ENCODE measurements around the gene RSPH4A.

DNA sequence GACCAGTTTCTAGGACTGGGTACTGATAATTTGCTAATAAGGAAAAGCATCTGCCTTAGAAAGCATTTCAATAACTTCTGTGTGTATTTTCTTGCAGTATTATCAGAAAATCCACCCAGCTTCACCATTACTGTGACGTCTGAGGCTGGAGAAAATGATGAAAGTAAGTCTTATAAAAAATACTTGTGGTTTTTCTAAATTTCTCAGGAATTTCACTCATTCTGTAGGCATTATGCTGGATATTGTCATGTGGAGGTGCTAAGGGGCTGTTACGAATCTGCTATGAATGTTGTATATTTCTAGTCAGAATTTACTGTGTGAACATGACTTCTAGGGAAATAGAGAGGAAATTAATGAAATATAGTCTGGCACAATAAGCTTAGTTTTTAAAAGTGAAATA is 36.1 kb upstream of the RSPH4A start:
- TF ChIP-seq TAF1 (IDR thresholded peaks at IDR 0.05; ENCODE audit: borderline replicate concordance, insufficient read depth, low read length) (no peak), POLR2AphosphoS5 (IDR thresholded peaks at IDR 0.05; ENCODE audit: low read depth, low read length) (no peak), SIN3A (IDR thresholded peaks at IDR 0.05; ENCODE audit: borderline replicate concordance, insufficient read depth, low read length) (no peak)
- TF ChIP-seq, protein P1, sequence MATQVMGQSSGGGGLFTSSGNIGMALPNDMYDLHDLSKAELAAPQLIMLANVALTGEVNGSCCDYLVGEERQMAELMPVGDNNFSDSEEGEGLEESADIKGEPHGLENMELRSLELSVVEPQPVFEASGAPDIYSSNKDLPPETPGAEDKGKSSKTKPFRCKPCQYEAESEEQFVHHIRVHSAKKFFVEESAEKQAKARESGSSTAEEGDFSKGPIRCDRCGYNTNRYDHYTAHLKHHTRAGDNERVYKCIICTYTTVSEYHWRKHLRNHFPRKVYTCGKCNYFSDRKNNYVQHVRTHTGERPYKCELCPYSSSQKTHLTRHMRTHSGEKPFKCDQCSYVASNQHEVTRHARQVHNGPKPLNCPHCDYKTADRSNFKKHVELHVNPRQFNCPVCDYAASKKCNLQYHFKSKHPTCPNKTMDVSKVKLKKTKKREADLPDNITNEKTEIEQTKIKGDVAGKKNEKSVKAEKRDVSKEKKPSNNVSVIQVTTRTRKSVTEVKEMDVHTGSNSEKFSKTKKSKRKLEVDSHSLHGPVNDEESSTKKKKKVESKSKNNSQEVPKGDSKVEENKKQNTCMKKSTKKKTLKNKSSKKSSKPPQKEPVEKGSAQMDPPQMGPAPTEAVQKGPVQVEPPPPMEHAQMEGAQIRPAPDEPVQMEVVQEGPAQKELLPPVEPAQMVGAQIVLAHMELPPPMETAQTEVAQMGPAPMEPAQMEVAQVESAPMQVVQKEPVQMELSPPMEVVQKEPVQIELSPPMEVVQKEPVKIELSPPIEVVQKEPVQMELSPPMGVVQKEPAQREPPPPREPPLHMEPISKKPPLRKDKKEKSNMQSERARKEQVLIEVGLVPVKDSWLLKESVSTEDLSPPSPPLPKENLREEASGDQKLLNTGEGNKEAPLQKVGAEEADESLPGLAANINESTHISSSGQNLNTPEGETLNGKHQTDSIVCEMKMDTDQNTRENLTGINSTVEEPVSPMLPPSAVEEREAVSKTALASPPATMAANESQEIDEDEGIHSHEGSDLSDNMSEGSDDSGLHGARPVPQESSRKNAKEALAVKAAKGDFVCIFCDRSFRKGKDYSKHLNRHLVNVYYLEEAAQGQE (IDR thresholded peaks at IDR 0.05; ENCODE audit: insufficient read depth in 1 of 2, low read depth in 2 of 2, low read length in 2 of 2), result no peak

Data from PFSK-1 (cell line).